NK-92 treated with Interleukin-12 subunit alpha and Interleukin-12 subunit beta, amount 100 ng/mL, for 24 hours (cell line): Measurements from ENCODE around the gene UNC13C.
"Not testable (repeated sequence)": the region's sequence is repeated elsewhere in the genome, so short reads cannot be mapped to it uniquely, and the experiment has no call there.

Experiments
- DNase-seq: peaks from one replicate; lab custom pipeline; 2025; lab: John Stamatoyannopoulos, UW

Gene UNC13C

GRCh38 chr15:53978253-53978906 lies at the start of gene UNC13C:
Gene UNC13C (plus strand): TSS chr15:53978441. CDS start chr15:54012904, 34,463 bp downstream.
- DNase-seq = no peak

GRCh38 chr15:53936137-53936536 lies 42.1 kb upstream of the UNC13C start:
- no peak for DNase-seq

GRCh38 chr15:53937632-53938031 lies 40.6 kb upstream of the UNC13C start:
- not testable (repeated sequence) for DNase-seq

GRCh38 chr15:53950572-53950971 lies 27.7 kb upstream of the UNC13C start:
- DNase-seq = no peak

GRCh38 chr15:53955396-53955795 lies 22.8 kb upstream of the UNC13C start:
- no peak for DNase-seq

GRCh38 chr15:53962646-53963561 lies 15.3 kb upstream of the UNC13C start:
- peak; percentile 1 for DNase-seq

- no peak for DNase-seq
These were observed 14.4 kb upstream of the UNC13C start for GRCh38 chr15:53963801-53964200.

GRCh38 chr15:53974121-53974520 lies 4.1 kb upstream of the UNC13C start:
- no peak for DNase-seq

- no peak for DNase-seq
These were observed 3.4 kb upstream of the UNC13C start for GRCh38 chr15:53974813-53975212.

- no peak for DNase-seq
These were observed 1.3 kb upstream of the UNC13C start for GRCh38 chr15:53976844-53977392.

- no peak for DNase-seq
These were observed 979 bp downstream of the UNC13C start for GRCh38 chr15:53979051-53979788.

- DNase-seq = no peak
These were observed 1.8 kb downstream of the UNC13C start for GRCh38 chr15:53980021-53980420.

- DNase-seq = no peak
These were observed 3.9 kb downstream of the UNC13C start for GRCh38 chr15:53982071-53982680.

- no peak for DNase-seq
These were observed 4.6 kb downstream of the UNC13C start for GRCh38 chr15:53982876-53983275.

GRCh38 chr15:53984221-53984620 lies 6.0 kb downstream of the UNC13C start:
- DNase-seq = no peak

- DNase-seq = no peak
These were observed 7.3 kb downstream of the UNC13C start for GRCh38 chr15:53985562-53985961.

GRCh38 chr15:53987480-53987879 lies 9.2 kb downstream of the UNC13C start:
- DNase-seq = no peak

GRCh38 chr15:54007256-54007655 lies 29.0 kb downstream of the UNC13C start:
- no peak for DNase-seq

- DNase-seq = no peak
These were observed 33.4 kb downstream of the UNC13C start for GRCh38 chr15:54011656-54012055.

- no peak for DNase-seq
These were observed 35.9 kb downstream of the UNC13C start for GRCh38 chr15:54014067-54014655.

- DNase-seq = no peak
These were observed 39.0 kb downstream of the UNC13C start for GRCh38 chr15:54017251-54017650.
